Measurements from ENCODE around the gene TMEM37. TPM values are rescaled to one million over a fixed set of nuclear protein-coding genes. Genes with fewer than 3 reads are reported as not detected.

Gene TMEM37
- total RNA-seq, 1 donor from 2014 or later, result 0.51 TPM

DNA sequence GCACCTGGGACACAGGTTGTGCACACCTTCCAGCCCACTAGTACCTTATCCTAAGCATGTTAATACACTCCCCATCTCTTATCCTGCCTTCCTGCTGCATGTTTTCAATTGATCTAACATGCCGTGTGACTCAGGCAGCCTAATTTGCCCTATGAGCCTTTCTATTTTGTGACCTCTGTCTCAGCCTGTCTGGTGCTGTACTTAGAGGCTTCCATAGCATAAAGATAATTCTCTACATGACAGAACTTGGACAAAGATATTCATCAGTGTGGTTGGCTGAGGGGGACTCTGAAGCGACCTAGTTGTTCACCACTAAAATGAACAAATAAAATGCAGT lies 8.6 kb upstream of the TMEM37 start:
- TF ChIP-seq, protein P1, sequence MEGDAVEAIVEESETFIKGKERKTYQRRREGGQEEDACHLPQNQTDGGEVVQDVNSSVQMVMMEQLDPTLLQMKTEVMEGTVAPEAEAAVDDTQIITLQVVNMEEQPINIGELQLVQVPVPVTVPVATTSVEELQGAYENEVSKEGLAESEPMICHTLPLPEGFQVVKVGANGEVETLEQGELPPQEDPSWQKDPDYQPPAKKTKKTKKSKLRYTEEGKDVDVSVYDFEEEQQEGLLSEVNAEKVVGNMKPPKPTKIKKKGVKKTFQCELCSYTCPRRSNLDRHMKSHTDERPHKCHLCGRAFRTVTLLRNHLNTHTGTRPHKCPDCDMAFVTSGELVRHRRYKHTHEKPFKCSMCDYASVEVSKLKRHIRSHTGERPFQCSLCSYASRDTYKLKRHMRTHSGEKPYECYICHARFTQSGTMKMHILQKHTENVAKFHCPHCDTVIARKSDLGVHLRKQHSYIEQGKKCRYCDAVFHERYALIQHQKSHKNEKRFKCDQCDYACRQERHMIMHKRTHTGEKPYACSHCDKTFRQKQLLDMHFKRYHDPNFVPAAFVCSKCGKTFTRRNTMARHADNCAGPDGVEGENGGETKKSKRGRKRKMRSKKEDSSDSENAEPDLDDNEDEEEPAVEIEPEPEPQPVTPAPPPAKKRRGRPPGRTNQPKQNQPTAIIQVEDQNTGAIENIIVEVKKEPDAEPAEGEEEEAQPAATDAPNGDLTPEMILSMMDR (IDR thresholded peaks at IDR 0.05), result no peak
- H3K9me3 Mint-ChIP-seq, result peaks cover 5% of the 10 kb centered on the region
- H3K4me3 Mint-ChIP-seq, result no peak overlapping the region
- DNase-seq (no peak), ATAC-seq (ENCODE audit: low read depth) (no peak)
- H3K27ac Mint-ChIP-seq, result no peak overlapping the region
- no peaks in the 10 kb centered on the region for H3K36me3 Mint-ChIP-seq (ENCODE audit: low read depth)
- no peaks in the 10 kb centered on the region for H3K4me1 Mint-ChIP-seq
- CTCF ChIA-PET, result no interaction called here
- peaks cover 50% of the 10 kb centered on the region for H3K27me3 Mint-ChIP-seq
- intact Hi-C loops (cut with micrococcal nuclease), result no loop called here
- POLR2A ChIA-PET, result no interaction called here

DNA sequence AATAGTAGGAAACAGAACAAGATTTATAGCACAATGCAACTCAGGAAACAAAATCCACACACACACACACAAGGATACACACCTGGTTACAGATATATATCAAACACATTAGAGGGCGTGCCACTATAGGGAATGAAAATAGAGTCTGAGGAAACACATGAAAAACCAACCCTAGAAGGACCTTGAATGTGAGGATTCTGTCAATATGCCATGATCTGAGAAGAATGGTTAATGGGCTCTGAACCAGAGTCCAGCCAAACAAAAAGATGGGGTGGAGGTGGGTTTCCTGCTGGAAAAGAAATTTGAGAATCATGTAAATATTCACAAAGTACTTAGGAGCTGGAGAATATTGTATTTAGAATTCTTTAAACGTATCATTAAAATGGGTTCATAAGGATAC lies 7.8 kb upstream of the TMEM37 start:
- ChIA-PET POLR2A (no interaction called here), CTCF (no interaction called here)
- peaks cover 5% of the 10 kb centered on the region for H3K9me3 Mint-ChIP-seq
- intact Hi-C loops (cut with micrococcal nuclease), result no loop called here
- DNase-seq (no peak), ATAC-seq (ENCODE audit: low read depth) (no peak)
- no peak overlapping the region for H3K4me3 Mint-ChIP-seq
- no peaks in the 10 kb centered on the region for H3K36me3 Mint-ChIP-seq (ENCODE audit: low read depth)
- TF ChIP-seq, protein P1 (IDR thresholded peaks at IDR 0.05), result no peak
- H3K4me1 Mint-ChIP-seq, result no peaks in the 10 kb centered on the region
- H3K27ac Mint-ChIP-seq, result no peak overlapping the region
- H3K27me3 Mint-ChIP-seq, result peaks cover 57% of the 10 kb centered on the region

DNA sequence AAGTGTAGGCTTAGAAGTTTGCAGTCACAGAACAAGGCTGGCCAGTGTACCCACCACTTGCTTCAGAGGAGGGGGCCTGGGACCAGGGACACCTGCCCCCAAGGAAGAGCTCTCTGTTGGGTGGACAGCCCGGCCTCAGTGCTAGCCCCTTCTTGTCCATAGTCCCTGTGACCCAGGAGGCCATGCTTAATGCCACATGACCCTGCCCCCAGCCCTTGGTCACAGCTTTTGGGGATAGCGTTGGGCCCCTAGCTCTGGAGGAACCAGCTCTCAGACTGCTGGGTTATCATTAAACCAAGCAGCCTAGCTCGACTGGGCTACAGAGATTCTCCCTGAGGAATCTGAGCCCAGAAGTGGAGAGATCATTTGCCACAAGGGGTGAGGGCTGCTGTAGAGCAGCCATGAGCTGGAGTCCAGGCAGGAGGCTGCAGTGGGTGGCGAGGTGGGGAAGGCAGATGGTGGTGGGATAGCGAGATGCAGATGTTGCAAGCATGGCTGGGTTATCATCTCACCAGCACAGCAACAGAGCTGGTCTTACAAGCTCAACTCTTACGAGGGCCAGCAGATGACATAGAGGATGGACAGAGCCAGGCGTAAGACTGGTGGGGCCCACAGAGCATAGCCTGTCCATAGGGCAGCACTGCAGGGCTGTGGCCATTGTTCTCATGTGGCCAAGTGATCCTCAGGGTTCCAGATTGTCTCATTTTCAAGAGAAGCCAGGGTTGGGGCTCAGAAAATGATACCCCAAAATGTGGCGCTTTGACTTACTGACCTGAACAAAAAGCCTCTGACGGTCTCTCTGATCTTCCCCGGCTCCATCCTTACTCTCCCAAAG lies 7.2 kb upstream of the TMEM37 start:
- POLR2A ChIA-PET, result no interaction called here

DNA sequence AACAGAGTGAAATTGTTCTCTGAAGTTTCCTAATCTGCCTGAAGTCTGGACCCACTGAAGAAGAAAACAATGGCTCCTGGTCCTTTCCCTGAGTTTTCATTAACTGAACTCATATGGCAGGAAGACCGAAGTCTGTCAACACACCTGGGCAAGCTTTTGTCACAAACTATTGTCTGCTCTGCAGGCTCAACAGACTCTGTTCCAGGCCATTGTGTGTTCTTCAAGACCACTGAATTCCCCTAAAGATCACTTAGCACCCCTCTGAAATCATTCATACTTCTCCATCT lies 6.6 kb upstream of the TMEM37 start:
- no peak for ATAC-seq (ENCODE audit: low read depth)
- CTCF ChIA-PET, result no interaction called here
- H3K36me3 Mint-ChIP-seq (ENCODE audit: low read depth), result no peaks in the 10 kb centered on the region
- peaks cover 56% of the 10 kb centered on the region for H3K27me3 Mint-ChIP-seq
- DNase-seq, result no peak
- no peaks in the 10 kb centered on the region for H3K4me1 Mint-ChIP-seq
- TF ChIP-seq, protein P1 (IDR thresholded peaks at IDR 0.05), result no peak
- H3K9me3 Mint-ChIP-seq, result peaks cover 5% of the 10 kb centered on the region
- intact Hi-C loops (cut with micrococcal nuclease), result no loop called here
- H3K4me3 Mint-ChIP-seq, result no peak overlapping the region
- H3K27ac Mint-ChIP-seq, result no peak overlapping the region
- POLR2A ChIA-PET, result no interaction called here

More for the DNA sequence above, 7.2 kb upstream of the TMEM37 start:
- TF ChIP-seq, protein P1 (IDR thresholded peaks at IDR 0.05), result no peak
- Mint-ChIP-seq H3K4me3 (no peak overlapping the region), H3K27me3 (peaks cover 60% of the 10 kb centered on the region), H3K27ac (no peak overlapping the region), H3K36me3 (ENCODE audit: low read depth) (no peaks in the 10 kb centered on the region), H3K4me1 (no peaks in the 10 kb centered on the region), H3K9me3 (peaks cover 5% of the 10 kb centered on the region)
- CTCF ChIA-PET, result no interaction called here
- no peak for DNase-seq
- ATAC-seq (ENCODE audit: low read depth), result no peak
- intact Hi-C loops (cut with micrococcal nuclease), result no loop called here

DNA sequence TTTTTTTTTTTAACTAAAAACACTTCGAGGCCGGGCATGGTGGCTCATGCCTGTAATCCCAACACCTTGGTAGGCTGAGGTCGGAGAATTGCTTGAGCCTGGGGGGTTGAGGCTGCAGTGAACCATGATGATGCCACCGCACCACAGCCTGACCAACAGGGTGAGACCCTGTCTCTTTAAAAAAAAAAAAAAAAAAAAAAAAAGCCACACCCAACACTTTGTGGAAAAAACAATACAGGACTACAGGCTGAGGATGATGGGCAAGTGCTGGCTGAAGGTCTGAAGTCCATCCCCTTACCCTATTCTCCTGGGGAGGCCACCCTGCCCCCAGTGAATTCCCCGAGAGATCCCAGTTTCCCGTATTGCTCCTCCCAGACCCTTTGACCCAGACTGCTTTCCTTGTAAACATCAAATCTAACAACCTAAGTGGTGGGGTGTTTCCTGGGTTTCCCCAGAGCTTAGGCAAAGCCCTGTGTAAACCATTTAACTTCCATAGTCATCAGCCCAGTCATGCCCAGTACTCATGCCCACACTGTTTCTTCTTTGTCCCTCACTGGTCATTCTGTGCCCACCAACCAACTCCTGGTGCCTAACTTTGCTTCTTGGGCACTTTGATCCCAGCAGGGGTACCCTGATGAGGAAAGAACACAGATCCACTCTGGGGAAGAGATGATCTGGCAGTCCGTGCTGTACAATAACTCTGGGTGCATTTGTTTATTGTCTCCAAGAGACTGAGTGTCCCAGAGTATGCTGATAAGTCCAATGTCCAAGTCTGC lies 5.8 kb upstream of the TMEM37 start:
- H3K27ac Mint-ChIP-seq, result no peak overlapping the region
- ATAC-seq (ENCODE audit: low read depth), result no peak
- TF ChIP-seq, protein P1 (IDR thresholded peaks at IDR 0.05), result no peak
- peaks cover 5% of the 10 kb centered on the region for H3K9me3 Mint-ChIP-seq
- peaks cover 56% of the 10 kb centered on the region for H3K27me3 Mint-ChIP-seq
- POLR2A ChIA-PET, result no interaction called here
- CTCF ChIA-PET, result no interaction called here
- H3K36me3 Mint-ChIP-seq (ENCODE audit: low read depth), result no peaks in the 10 kb centered on the region
- intact Hi-C loops (cut with micrococcal nuclease), result no loop called here
- no peak overlapping the region for H3K4me3 Mint-ChIP-seq
- DNase-seq, result no peak
- H3K4me1 Mint-ChIP-seq, result peaks cover 6% of the 10 kb centered on the region

All from activated B cell treated with CpG ODN at 0.5 μM for 24 hours (primary cell).